ENCODE results near the gene SLC4A4.

The SLC4A4 gene

DNA sequence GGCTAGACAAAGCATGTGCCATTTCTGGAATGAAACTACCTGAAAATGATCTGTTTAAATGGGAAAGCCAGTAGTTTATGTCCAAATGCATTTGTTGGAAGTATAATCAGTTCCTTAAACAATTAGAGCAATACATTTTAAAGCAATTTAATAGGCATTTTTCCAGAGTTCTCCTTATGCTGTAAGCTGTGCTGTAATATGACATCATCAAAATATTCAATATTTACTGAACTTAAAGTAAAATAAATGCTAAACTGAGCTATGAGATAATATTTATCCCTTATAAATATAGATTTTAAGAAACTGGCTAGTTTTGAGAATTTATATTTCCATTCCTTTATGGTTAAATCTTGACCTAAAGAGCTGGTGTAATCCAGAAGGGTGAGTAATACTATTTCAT is 7.9 kb downstream of the SLC4A4 start:
- TF ChIP-seq, protein P1, sequence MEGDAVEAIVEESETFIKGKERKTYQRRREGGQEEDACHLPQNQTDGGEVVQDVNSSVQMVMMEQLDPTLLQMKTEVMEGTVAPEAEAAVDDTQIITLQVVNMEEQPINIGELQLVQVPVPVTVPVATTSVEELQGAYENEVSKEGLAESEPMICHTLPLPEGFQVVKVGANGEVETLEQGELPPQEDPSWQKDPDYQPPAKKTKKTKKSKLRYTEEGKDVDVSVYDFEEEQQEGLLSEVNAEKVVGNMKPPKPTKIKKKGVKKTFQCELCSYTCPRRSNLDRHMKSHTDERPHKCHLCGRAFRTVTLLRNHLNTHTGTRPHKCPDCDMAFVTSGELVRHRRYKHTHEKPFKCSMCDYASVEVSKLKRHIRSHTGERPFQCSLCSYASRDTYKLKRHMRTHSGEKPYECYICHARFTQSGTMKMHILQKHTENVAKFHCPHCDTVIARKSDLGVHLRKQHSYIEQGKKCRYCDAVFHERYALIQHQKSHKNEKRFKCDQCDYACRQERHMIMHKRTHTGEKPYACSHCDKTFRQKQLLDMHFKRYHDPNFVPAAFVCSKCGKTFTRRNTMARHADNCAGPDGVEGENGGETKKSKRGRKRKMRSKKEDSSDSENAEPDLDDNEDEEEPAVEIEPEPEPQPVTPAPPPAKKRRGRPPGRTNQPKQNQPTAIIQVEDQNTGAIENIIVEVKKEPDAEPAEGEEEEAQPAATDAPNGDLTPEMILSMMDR (IDR thresholded peaks at IDR 0.05; ENCODE audit: low read depth, low read length), result no peak
- Histone ChIP-seq H3K4me3 (ENCODE audit: low read depth, low read length) (no peak overlapping the region), H3K27ac (no peak overlapping the region), H3K9me3 (ENCODE audit: severe bottlenecking) (no peaks in the 10 kb centered on the region), H3K27me3 (ENCODE audit: insufficient read depth, low read depth, severe bottlenecking) (peaks cover 4% of the 10 kb centered on the region), H3K36me3 (no peaks in the 10 kb centered on the region)
- no peak for DNase-seq

DNA sequence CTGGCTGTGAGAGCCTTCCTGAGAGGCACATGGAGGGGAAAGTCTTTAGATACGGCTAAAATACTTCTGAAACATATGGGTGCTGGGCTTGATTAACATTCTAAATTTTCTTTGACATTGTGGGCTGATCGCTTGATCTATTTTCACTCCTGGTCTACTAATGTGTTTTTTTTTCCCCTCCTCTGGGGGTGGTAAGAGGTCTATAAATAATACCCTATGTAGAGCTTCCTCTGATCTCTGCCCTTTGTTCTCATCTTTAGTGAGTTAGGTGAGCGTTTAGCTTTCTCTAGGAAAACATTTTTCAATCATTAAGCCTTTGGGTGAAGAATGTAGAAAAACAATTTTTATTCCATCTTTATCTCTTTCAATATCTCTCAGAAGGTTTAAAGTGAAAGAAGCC is 9.8 kb downstream of the SLC4A4 start:
- H3K9me3 ChIP-seq (ENCODE audit: severe bottlenecking), result no peaks in the 10 kb centered on the region
- no peak for DNase-seq
- no peak overlapping the region for H3K4me3 ChIP-seq (ENCODE audit: low read depth, low read length)
- no peaks in the 10 kb centered on the region for H3K36me3 ChIP-seq
- peaks cover 4% of the 10 kb centered on the region for H3K27me3 ChIP-seq (ENCODE audit: insufficient read depth, low read depth, severe bottlenecking)
- TF ChIP-seq, protein P1 (IDR thresholded peaks at IDR 0.05; ENCODE audit: low read depth, low read length), result no peak
- H3K27ac ChIP-seq, result no peak overlapping the region

DNA sequence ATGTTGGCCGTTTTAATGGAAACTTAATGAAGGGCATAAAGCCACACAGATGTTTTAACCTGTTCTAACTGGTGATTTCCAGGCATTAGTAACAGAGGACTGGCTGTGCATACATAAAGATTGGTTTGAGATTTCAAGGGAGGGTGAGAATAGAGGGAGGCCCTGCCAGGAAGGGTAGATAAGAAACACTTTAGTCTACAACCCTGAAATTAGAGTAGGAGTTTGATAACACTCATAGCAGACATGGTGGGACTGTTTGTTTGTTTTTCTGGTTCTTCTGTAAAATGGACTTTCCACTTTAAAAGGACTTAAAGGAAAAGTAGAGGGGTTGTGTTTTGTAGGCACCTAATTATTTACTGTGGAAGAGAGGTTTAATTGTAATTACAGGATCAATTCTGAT is 16.2 kb downstream of the SLC4A4 start:
- H3K36me3 ChIP-seq, result no peaks in the 10 kb centered on the region
- DNase-seq, result no peak
- TF ChIP-seq, protein P1 (IDR thresholded peaks at IDR 0.05; ENCODE audit: low read depth, low read length), result no peak
- H3K4me3 ChIP-seq (ENCODE audit: low read depth, low read length), result no peak overlapping the region
- no peaks in the 10 kb centered on the region for H3K27me3 ChIP-seq (ENCODE audit: insufficient read depth, low read depth, severe bottlenecking)
- H3K9me3 ChIP-seq (ENCODE audit: severe bottlenecking), result no peaks in the 10 kb centered on the region
- no peak overlapping the region for H3K27ac ChIP-seq

DNA sequence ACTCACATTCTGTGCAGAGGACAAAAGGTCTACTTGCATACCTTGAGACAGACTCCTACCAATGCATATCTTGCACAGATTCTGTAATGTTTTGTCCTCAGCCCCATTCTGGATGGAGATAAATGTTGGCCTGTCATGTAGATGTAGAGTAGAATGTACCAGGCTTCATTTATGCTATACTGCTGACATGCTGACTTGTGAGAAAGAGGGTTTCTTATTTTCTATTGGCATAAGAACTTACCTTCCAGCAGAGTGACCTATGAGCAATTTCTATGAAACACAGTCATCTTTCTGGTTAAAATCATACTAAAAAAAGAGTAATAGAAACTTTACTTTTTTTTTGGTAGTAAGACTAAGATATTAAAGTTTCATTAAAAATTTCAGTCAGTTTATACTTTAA is 17.2 kb downstream of the SLC4A4 start:
- Histone ChIP-seq H3K27ac (no peak overlapping the region), H3K9me3 (ENCODE audit: severe bottlenecking) (no peaks in the 10 kb centered on the region), H3K27me3 (ENCODE audit: insufficient read depth, low read depth, severe bottlenecking) (no peaks in the 10 kb centered on the region), H3K36me3 (no peaks in the 10 kb centered on the region), H3K4me3 (ENCODE audit: low read depth, low read length) (no peak overlapping the region)
- DNase-seq, result no peak
- TF ChIP-seq, protein P1 (IDR thresholded peaks at IDR 0.05; ENCODE audit: low read depth, low read length), result no peak

DNA sequence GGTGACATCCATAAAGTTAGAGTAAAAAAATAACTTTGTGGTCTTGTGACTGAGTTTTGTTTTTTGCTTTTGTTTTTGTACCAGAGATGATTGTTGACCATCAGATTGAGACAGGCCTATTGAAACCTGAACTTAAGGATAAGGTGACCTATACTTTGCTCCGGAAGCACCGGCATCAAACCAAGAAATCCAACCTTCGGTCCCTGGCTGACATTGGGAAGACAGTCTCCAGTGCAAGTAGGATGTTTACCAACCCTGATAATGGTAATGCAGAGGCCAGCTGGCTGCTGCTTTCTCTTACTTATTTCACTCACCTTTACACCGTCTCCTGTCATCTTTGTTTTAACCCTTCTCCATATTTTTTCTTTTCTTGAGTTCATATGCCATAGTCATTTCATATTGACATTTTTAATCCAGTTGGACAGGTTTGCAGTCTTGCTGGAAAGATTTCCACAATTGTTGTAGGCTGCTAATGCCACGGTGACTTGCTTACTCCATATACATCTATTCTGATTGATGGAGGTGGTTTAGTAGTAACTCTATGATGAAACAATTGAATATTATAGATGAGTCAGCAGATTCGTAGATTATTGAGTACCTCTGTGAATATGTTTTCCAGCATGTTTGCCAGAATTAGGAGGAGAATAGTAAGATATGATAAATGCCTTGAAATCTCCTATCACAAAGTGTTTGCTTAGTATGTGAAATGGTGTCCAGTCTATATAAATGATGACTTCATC is 18.3 kb downstream of the SLC4A4 start:
- H3K27ac ChIP-seq, result no peak overlapping the region
- no peaks in the 10 kb centered on the region for H3K27me3 ChIP-seq (ENCODE audit: insufficient read depth, low read depth, severe bottlenecking)
- TF ChIP-seq, protein P1 (IDR thresholded peaks at IDR 0.05; ENCODE audit: low read depth, low read length), result no peak
- H3K4me3 ChIP-seq (ENCODE audit: low read depth, low read length), result no peak overlapping the region
- no peaks in the 10 kb centered on the region for H3K9me3 ChIP-seq (ENCODE audit: severe bottlenecking)
- DNase-seq, result no peak
- H3K36me3 ChIP-seq, result no peaks in the 10 kb centered on the region

DNA sequence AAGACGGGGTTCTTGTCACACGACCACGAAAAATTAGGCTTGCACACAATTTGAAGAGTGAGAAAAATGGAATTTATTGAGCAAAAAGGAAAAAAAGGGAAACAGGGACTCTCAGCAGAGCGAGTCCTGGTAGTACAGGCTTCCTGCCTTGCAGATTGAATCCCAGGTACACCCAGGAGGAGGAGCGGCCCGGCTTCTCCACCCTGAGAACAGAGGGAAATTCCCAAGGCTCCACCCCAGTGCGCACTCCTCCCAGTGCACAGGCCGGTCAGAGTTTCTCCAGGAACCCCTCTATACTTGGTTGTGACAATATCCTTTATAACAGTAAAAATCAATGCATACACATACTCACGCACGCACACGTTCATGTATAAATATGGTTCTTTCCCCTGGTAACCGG is 22.0 kb downstream of the SLC4A4 start:
- Histone ChIP-seq H3K27me3 (ENCODE audit: insufficient read depth, low read depth, severe bottlenecking) (peaks cover 1% of the 10 kb centered on the region), H3K36me3 (no peaks in the 10 kb centered on the region), H3K9me3 (ENCODE audit: severe bottlenecking) (no peaks in the 10 kb centered on the region), H3K27ac (no peak overlapping the region), H3K4me3 (ENCODE audit: low read depth, low read length) (no peak overlapping the region)
- DNase-seq, result no peak
- TF ChIP-seq, protein P1 (IDR thresholded peaks at IDR 0.05; ENCODE audit: low read depth, low read length), result no peak

Data from WERI-Rb-1 (cell line).